CD4-positive, alpha-beta T cell treated with Interleukin-12 subunit alpha and Interleukin-12 subunit beta, for 1 hour (primary cell): Measurements from ENCODE around the gene PLA2R1.

Experiments
- DNase-seq: peaks from one replicate; pipeline ENCODE4 v3.0.0-alpha.2; 2020

PLA2R1 gene

GRCh38 chr2:159925975-159926374 lies 136.4 kb downstream of the PLA2R1 start:
- DNase-seq = no peak

GRCh38 chr2:159922563-159922962 lies 139.9 kb downstream of the PLA2R1 start:
- no peak for DNase-seq

GRCh38 chr2:159921752-159922404 lies 140.5 kb downstream of the PLA2R1 start:
- DNase-seq = peak; percentile 71

- DNase-seq = no peak
Observed at GRCh38 chr2:159916511-159916910, 145.9 kb downstream of the PLA2R1 start.

GRCh38 chr2:159913900-159914299 lies 148.5 kb downstream of the PLA2R1 start:
- no peak for DNase-seq

- no peak for DNase-seq
Observed at GRCh38 chr2:159912580-159912979, 149.8 kb downstream of the PLA2R1 start.

- no peak for DNase-seq
Observed at GRCh38 chr2:159910951-159911350, 151.5 kb downstream of the PLA2R1 start.

- DNase-seq = no peak
Observed at GRCh38 chr2:159908623-159909022, 153.8 kb downstream of the PLA2R1 start.

GRCh38 chr2:159907909-159908308 lies 154.5 kb downstream of the PLA2R1 start:
- DNase-seq = no peak

- no peak for DNase-seq
Observed at GRCh38 chr2:159905926-159906714, 156.3 kb downstream of the PLA2R1 start.

GRCh38 chr2:159904959-159905305 lies 157.5 kb downstream of the PLA2R1 start:
- DNase-seq = no peak

- DNase-seq = peak; percentile 86
Observed at GRCh38 chr2:159904127-159904958, 158.1 kb downstream of the PLA2R1 start, which contains the start of gene LY75. TSS of gene LY75 (minus strand) at chr2:159904756.

- peak; percentile 76 for DNase-seq
Observed at GRCh38 chr2:159903443-159904126, 158.8 kb downstream of the PLA2R1 start.

- DNase-seq = no peak
Observed at GRCh38 chr2:159902722-159903121, 159.7 kb downstream of the PLA2R1 start.

- DNase-seq = no peak
Observed at GRCh38 chr2:159900343-159900742, 162.1 kb downstream of the PLA2R1 start.

- no peak for DNase-seq
Observed at GRCh38 chr2:159898441-159898840, 164.0 kb downstream of the PLA2R1 start.

GRCh38 chr2:159897720-159898119 lies 164.7 kb downstream of the PLA2R1 start:
- DNase-seq = no peak

- DNase-seq = no peak
Observed at GRCh38 chr2:159897081-159897480, 165.3 kb downstream of the PLA2R1 start.

GRCh38 chr2:159895258-159896065 lies 167.0 kb downstream of the PLA2R1 start:
- no peak for DNase-seq

- no peak for DNase-seq
Observed at GRCh38 chr2:159894145-159894838, 168.1 kb downstream of the PLA2R1 start.
